GM20431 (cell line): ENCODE results near the gene BFSP1.

Experiments used
- in situ Hi-C: fragments of 300-500 bp; cut with MseI, MboI; formaldehyde crosslinking; loops from one replicate; pipeline ENCODE4 v1.15.0; 2020; ENCODE audit warnings: low sequenced_read_pairs; ENCODE audit not compliant: unreplicated experiment

The BFSP1 gene

GRCh38 chr20:17530716-17531664, at the start of gene BFSP1:
Gene BFSP1, minus strand, starts transcription at chr20:17531379. Its CDS starts 50 bp downstream, at chr20:17531329.
- in situ Hi-C loops = loop anchor here (25.0 kb wide), 1 partner anchor 356 kb away; no protein-coding TSS in a partner anchor

GRCh38 chr20:17580895-17581294, 49.7 kb upstream of the BFSP1 start:
- in situ Hi-C loops = no loop called here

- in situ Hi-C loops = no loop called here
Observed at GRCh38 chr20:17579369-17580039, 48.3 kb upstream of the BFSP1 start.

GRCh38 chr20:17576215-17576614, 45.0 kb upstream of the BFSP1 start:
- in situ Hi-C loops = no loop called here

- in situ Hi-C loops = no loop called here
Observed at GRCh38 chr20:17573463-17573862, 42.3 kb upstream of the BFSP1 start.

GRCh38 chr20:17572034-17572638, 41.0 kb upstream of the BFSP1 start:
- in situ Hi-C loops = no loop called here

GRCh38 chr20:17571153-17571527, 40.0 kb upstream of the BFSP1 start:
- in situ Hi-C loops = no loop called here

- in situ Hi-C loops = no loop called here
Observed at GRCh38 chr20:17570347-17571152, 39.4 kb upstream of the BFSP1 start.

GRCh38 chr20:17569616-17570346, 38.6 kb upstream of the BFSP1 start, which contains the start of gene DSTN:
Gene DSTN, plus strand, starts transcription at chr20:17570075. Its CDS starts 134 bp downstream, at chr20:17570209.
- in situ Hi-C loops = no loop called here

- in situ Hi-C loops = no loop called here
Observed at GRCh38 chr20:17568972-17569521, 37.9 kb upstream of the BFSP1 start.

GRCh38 chr20:17568045-17568788, 37.0 kb upstream of the BFSP1 start:
- in situ Hi-C loops = no loop called here

- in situ Hi-C loops = no loop called here
Observed at GRCh38 chr20:17566345-17566744, 35.2 kb upstream of the BFSP1 start.

- in situ Hi-C loops = no loop called here
Observed at GRCh38 chr20:17565169-17565845, 34.1 kb upstream of the BFSP1 start.

- in situ Hi-C loops = no loop called here
Observed at GRCh38 chr20:17562804-17563305, 31.7 kb upstream of the BFSP1 start.

- in situ Hi-C loops = no loop called here
Observed at GRCh38 chr20:17560344-17561074, 29.3 kb upstream of the BFSP1 start.

- in situ Hi-C loops = no loop called here
Observed at GRCh38 chr20:17559338-17559737, 28.2 kb upstream of the BFSP1 start.

GRCh38 chr20:17558941-17559304, 27.7 kb upstream of the BFSP1 start:
- in situ Hi-C loops = no loop called here
